SU-DHL-6 (cell line): ENCODE data around the gene CDH13.

ENCODE experiments used
- EZH2phosphoT487 ChIP-seq: fragments of 200-600 bp; sonication (generic), shearing (Covaris generic); conservative IDR thresholded peaks from 2 replicates; pipeline ENCODE4 v1.6.1; 2018; ENCODE audit warnings: mild to moderate bottlenecking, antibody characterized with exemption, low read length, moderate library complexity, mixed read lengths
- TF ChIP-seq, protein P1 (sequence below): fragments of 200-600 bp; sonication (generic); IDR thresholded peaks from one replicate; pipeline ENCODE4 v1.5.1; 2017; ENCODE audit warnings: antibody characterized with exemption, mild to moderate bottlenecking, low read length, moderate library complexity; ENCODE audit not compliant: insufficient read depth, poor library complexity, severe bottlenecking

- TF ChIP-seq, protein P1, sequence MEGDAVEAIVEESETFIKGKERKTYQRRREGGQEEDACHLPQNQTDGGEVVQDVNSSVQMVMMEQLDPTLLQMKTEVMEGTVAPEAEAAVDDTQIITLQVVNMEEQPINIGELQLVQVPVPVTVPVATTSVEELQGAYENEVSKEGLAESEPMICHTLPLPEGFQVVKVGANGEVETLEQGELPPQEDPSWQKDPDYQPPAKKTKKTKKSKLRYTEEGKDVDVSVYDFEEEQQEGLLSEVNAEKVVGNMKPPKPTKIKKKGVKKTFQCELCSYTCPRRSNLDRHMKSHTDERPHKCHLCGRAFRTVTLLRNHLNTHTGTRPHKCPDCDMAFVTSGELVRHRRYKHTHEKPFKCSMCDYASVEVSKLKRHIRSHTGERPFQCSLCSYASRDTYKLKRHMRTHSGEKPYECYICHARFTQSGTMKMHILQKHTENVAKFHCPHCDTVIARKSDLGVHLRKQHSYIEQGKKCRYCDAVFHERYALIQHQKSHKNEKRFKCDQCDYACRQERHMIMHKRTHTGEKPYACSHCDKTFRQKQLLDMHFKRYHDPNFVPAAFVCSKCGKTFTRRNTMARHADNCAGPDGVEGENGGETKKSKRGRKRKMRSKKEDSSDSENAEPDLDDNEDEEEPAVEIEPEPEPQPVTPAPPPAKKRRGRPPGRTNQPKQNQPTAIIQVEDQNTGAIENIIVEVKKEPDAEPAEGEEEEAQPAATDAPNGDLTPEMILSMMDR, result no peak
- TF ChIP-seq EZH2phosphoT487, result no peak
These were observed 673.6 kb downstream of the CDH13 start for GRCh38 chr16:83300326-83300725.
